ENCODE data around the gene SOCS3.
"Not testable (repeated sequence)": the region's sequence is repeated elsewhere in the genome, so short reads cannot be mapped to it uniquely, and the experiment has no call there.

The SOCS3 gene

GRCh38 chr17:78338486-78339259 is 21.2 kb downstream of the SOCS3 start:
- H3K27ac ChIP-seq (ENCODE audit: low read length): peak overlapping the region; percentile 88
- H3K4me1 ChIP-seq (ENCODE audit: low read length): peaks cover 78% of the 10 kb centered on the region
- no peak overlapping the region for H2AFZ ChIP-seq (ENCODE audit: low read depth, low read length)
- peak overlapping the region; percentile 64 for H3K4me3 ChIP-seq (ENCODE audit: low read length)
- no peaks in the 10 kb centered on the region for H3K9me3 ChIP-seq (ENCODE audit: insufficient read depth, low read length)
- H3K9ac ChIP-seq (ENCODE audit: low read length): peak overlapping the region; percentile 70
- no peaks in the 10 kb centered on the region for H4K20me1 ChIP-seq (ENCODE audit: insufficient read depth, low read length)
- H3K4me2 ChIP-seq (ENCODE audit: low read length): peak overlapping the region; percentile 83
- no peaks in the 10 kb centered on the region for H3K27me3 ChIP-seq (ENCODE audit: low read depth, low read length)
- TF ChIP-seq CTCF (IDR thresholded peaks at IDR 0.05; ENCODE audit: low read depth, low read length) (peak; percentile 16; the same call in 1 of the 2 replicates), EZH2phosphoT487 (IDR thresholded peaks at IDR 0.05; ENCODE audit: low read depth) (no peak)
- H3K79me2 ChIP-seq (ENCODE audit: low read length): no peaks in the 10 kb centered on the region; the same call in 1 of the 2 replicates
- H3K36me3 ChIP-seq (replicated peaks; ENCODE audit: low read depth, low read length): no peaks in the 10 kb centered on the region

- H3K9ac ChIP-seq (ENCODE audit: low read length): peak overlapping the region; percentile 70
- H3K79me2 ChIP-seq (ENCODE audit: low read length): no peaks in the 10 kb centered on the region; the same call in 1 of the 2 replicates
- H4K20me1 ChIP-seq (ENCODE audit: insufficient read depth, low read length): no peaks in the 10 kb centered on the region
- no peaks in the 10 kb centered on the region for H3K27me3 ChIP-seq (ENCODE audit: low read depth, low read length)
- no peaks in the 10 kb centered on the region for H3K36me3 ChIP-seq (replicated peaks; ENCODE audit: low read depth, low read length)
- peak overlapping the region; percentile 88 for H3K27ac ChIP-seq (ENCODE audit: low read length)
- H2AFZ ChIP-seq (ENCODE audit: low read depth, low read length): no peak overlapping the region
- no peak for TF ChIP-seq EZH2phosphoT487 (IDR thresholded peaks at IDR 0.05; ENCODE audit: low read depth)
- TF ChIP-seq CTCF (IDR thresholded peaks at IDR 0.05; ENCODE audit: low read depth, low read length): no peak
- no peaks in the 10 kb centered on the region for H3K9me3 ChIP-seq (ENCODE audit: insufficient read depth, low read length)
- peak overlapping the region; percentile 83 for H3K4me2 ChIP-seq (ENCODE audit: low read length)
- H3K4me1 ChIP-seq (ENCODE audit: low read length): peaks cover 74% of the 10 kb centered on the region
- H3K4me3 ChIP-seq (ENCODE audit: low read length): peak overlapping the region; percentile 66
Measured at GRCh38 chr17:78337244-78338109, 22.4 kb downstream of the SOCS3 start.

GRCh38 chr17:78335209-78335608 is 24.7 kb downstream of the SOCS3 start:
- Histone ChIP-seq H3K79me2 (ENCODE audit: low read length) (no peaks in the 10 kb centered on the region), H3K9ac (ENCODE audit: low read length) (no peak overlapping the region), H3K27me3 (ENCODE audit: low read depth, low read length) (no peaks in the 10 kb centered on the region), H3K4me3 (ENCODE audit: low read length) (no peak overlapping the region), H3K4me2 (ENCODE audit: low read length) (0 out of 2 replicates have a peak overlapping the region, but pooled peaks have one; percentile 13), H3K27ac (ENCODE audit: low read length) (no peak overlapping the region), H3K36me3 (replicated peaks; ENCODE audit: low read depth, low read length) (no peaks in the 10 kb centered on the region), H3K4me1 (ENCODE audit: low read length) (peaks cover 64% of the 10 kb centered on the region), H3K9me3 (ENCODE audit: insufficient read depth, low read length) (no peaks in the 10 kb centered on the region), H2AFZ (ENCODE audit: low read depth, low read length) (no peak overlapping the region), H4K20me1 (ENCODE audit: insufficient read depth, low read length) (no peaks in the 10 kb centered on the region)
- TF ChIP-seq EZH2phosphoT487 (IDR thresholded peaks at IDR 0.05; ENCODE audit: low read depth): no peak
- no peak for TF ChIP-seq CTCF (IDR thresholded peaks at IDR 0.05; ENCODE audit: low read depth, low read length)

GRCh38 chr17:78332991-78333390 is 26.9 kb downstream of the SOCS3 start:
- no peaks in the 10 kb centered on the region for H4K20me1 ChIP-seq (ENCODE audit: insufficient read depth, low read length)
- peak overlapping the region; percentile 30 for H2AFZ ChIP-seq (ENCODE audit: low read depth, low read length)
- TF ChIP-seq EZH2phosphoT487 (IDR thresholded peaks at IDR 0.05; ENCODE audit: low read depth): no peak
- TF ChIP-seq CTCF (IDR thresholded peaks at IDR 0.05; ENCODE audit: low read depth, low read length): no peak
- no peaks in the 10 kb centered on the region for H3K36me3 ChIP-seq (replicated peaks; ENCODE audit: low read depth, low read length)
- H3K27me3 ChIP-seq (ENCODE audit: low read depth, low read length): no peaks in the 10 kb centered on the region
- peak overlapping the region; percentile 61 for H3K4me2 ChIP-seq (ENCODE audit: low read length)
- H3K4me1 ChIP-seq (ENCODE audit: low read length): peaks cover 47% of the 10 kb centered on the region
- no peak overlapping the region for H3K27ac ChIP-seq (ENCODE audit: low read length)
- H3K4me3 ChIP-seq (ENCODE audit: low read length): no peak overlapping the region
- H3K79me2 ChIP-seq (ENCODE audit: low read length): no peaks in the 10 kb centered on the region
- H3K9me3 ChIP-seq (ENCODE audit: insufficient read depth, low read length): no peaks in the 10 kb centered on the region
- H3K9ac ChIP-seq (ENCODE audit: low read length): no peak overlapping the region

GRCh38 chr17:78331355-78331754 is 28.5 kb downstream of the SOCS3 start:
- not testable (repeated sequence) for H3K9me3 ChIP-seq (ENCODE audit: insufficient read depth, low read length); H3K27me3 ChIP-seq (ENCODE audit: low read depth, low read length); H4K20me1 ChIP-seq (ENCODE audit: insufficient read depth, low read length); H3K27ac ChIP-seq (ENCODE audit: low read length); H3K36me3 ChIP-seq (replicated peaks; ENCODE audit: low read depth, low read length); H2AFZ ChIP-seq (ENCODE audit: low read depth, low read length); H3K79me2 ChIP-seq (ENCODE audit: low read length); H3K4me3 ChIP-seq (ENCODE audit: low read length); H3K4me2 ChIP-seq (ENCODE audit: low read length); H3K9ac ChIP-seq (ENCODE audit: low read length)
- H3K4me1 ChIP-seq (ENCODE audit: low read length): peaks cover 31% of the 10 kb centered on the region
